OCI-LY3 (cell line): ENCODE data around the gene CDK5R2.
"Not testable (repeated sequence)": the region's sequence is repeated elsewhere in the genome, so short reads cannot be mapped to it uniquely, and the experiment has no call there.

Source experiments
- H2AFZ ChIP-seq: fragments of 200-600, 300-600 bp; shearing (Covaris generic); 2 replicates; pipeline ENCODE4 v1.6.0; 2014; ENCODE audit warnings: antibody characterized with exemption, low read depth, low read length
- H3K27ac ChIP-seq: fragments of 200-600, 300-600 bp; sonication (generic); 2 replicates; pipeline ENCODE4 v1.5.1; 2014; ENCODE audit warnings: mild to moderate bottlenecking, low read length, moderate library complexity, mixed read lengths
- H3K27me3 ChIP-seq: fragments of 200-600, 300-600 bp; sonication (generic); 2 replicates; pipeline ENCODE4 v1.6.1; 2014; ENCODE audit warnings: low read depth, low read length, mixed read lengths
- H3K36me3 ChIP-seq: fragments of 200-600, 300-600 bp; sonication (generic); replicated peaks from 2 replicates; pipeline ENCODE3; 2014; ENCODE audit warnings: low read depth, low read length, mixed read lengths
- H3K4me1 ChIP-seq: fragments of 300-600, 200-600 bp; sonication (generic); 2 replicates; pipeline ENCODE4 v1.6.1; 2014; ENCODE audit warnings: low read length, mixed read lengths
- H3K4me2 ChIP-seq: fragments of 200-600, 300-600 bp; sonication (generic); 2 replicates; pipeline ENCODE4 v1.6.1; 2014; ENCODE audit warnings: low read length, mixed read lengths
- H3K4me3 ChIP-seq: fragments of 300-600, 200-600 bp; sonication (generic); 2 replicates; pipeline ENCODE4 v1.5.1; 2014; ENCODE audit warnings: antibody characterized with exemption, mild to moderate bottlenecking, low read length, moderate library complexity
- H3K79me2 ChIP-seq: fragments of 300-600, 200-600 bp; shearing (Covaris generic); 2 replicates; pipeline ENCODE4 v1.6.1; 2014; ENCODE audit warnings: mild to moderate bottlenecking, low read length, mixed read lengths
- H3K9ac ChIP-seq: fragments of 300-600, 200-600 bp; shearing (Covaris generic); 2 replicates; pipeline ENCODE4 v1.6.0; 2014; ENCODE audit warnings: mild to moderate bottlenecking, low read length, moderate library complexity
- H3K9me3 ChIP-seq: fragments of 200-600, 300-600 bp; shearing (Covaris generic); 2 replicates; pipeline ENCODE4 v1.6.1; 2014; ENCODE audit warnings: low read length, mixed read lengths; ENCODE audit not compliant: insufficient read depth
- H4K20me1 ChIP-seq: fragments of 200-600, 300-600 bp; sonication (generic); 2 replicates; pipeline ENCODE4 v1.6.1; 2016; ENCODE audit warnings: low read length, mixed read lengths; ENCODE audit not compliant: insufficient read depth
- CTCF ChIP-seq: fragments of 200-600, 300-600 bp; sonication (generic); IDR thresholded peaks from 2 replicates; pipeline ENCODE4 v1.5.1; 2014; ENCODE audit warnings: antibody characterized with exemption, low read length, low read depth
- EZH2phosphoT487 ChIP-seq: fragments of 200-600 bp; shearing (Covaris generic); IDR thresholded peaks from 2 replicates; pipeline ENCODE4 v1.6.1; 2018; ENCODE audit warnings: antibody characterized with exemption, mixed run types, low read depth

Gene CDK5R2

DNA sequence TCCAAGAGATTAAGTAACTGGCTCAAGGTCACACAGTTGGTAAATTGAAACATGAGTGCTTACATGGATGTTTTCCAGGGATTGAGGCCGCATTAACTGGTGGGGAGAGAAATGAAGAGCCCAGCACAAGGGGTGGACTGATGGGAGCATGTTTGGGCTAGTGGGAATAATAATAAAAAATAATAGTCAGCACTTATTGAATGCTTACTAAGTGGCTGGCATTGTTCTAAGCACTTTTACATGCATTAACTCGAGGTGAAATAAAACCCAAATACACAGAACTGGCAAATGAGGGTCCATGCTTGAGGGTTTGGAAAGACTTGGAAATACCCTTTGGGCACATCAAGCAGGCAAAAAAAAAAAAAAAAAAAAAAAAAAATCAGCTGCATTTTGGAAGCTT is 34.0 kb upstream of the CDK5R2 start:
- H4K20me1 ChIP-seq: no peaks in the 10 kb centered on the region
- peaks cover 16% of the 10 kb centered on the region for H3K4me1 ChIP-seq
- no peak overlapping the region for H2AFZ ChIP-seq
- TF ChIP-seq CTCF (no peak), EZH2phosphoT487 (no peak)
- no peaks in the 10 kb centered on the region for H3K9me3 ChIP-seq
- H3K27ac ChIP-seq: no peak overlapping the region
- H3K36me3 ChIP-seq: peaks cover 10% of the 10 kb centered on the region
- H3K4me3 ChIP-seq: no peak overlapping the region
- no peak overlapping the region for H3K9ac ChIP-seq
- H3K27me3 ChIP-seq: no peaks in the 10 kb centered on the region
- no peaks in the 10 kb centered on the region for H3K79me2 ChIP-seq
- H3K4me2 ChIP-seq: no peak overlapping the region

DNA sequence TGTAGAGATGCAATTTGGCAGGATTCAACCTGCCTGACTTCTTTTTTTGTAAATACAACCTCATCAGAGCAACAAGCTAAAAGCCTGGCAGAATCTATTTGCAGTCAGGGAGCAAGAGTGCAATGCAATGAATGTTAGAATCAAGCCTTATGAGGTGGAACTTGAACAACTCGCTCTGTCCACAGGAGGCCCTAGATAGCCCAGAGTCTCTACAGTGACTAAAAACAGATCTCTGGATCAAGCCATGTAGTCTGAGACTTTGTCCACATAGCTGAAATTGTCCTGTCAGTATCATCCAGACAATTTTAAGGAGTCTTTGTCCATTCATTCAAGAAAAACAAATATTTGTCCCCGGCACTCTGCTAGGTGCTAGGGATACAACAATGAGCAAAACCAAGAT is 32.0 kb upstream of the CDK5R2 start:
- Histone ChIP-seq H3K4me1 (peaks cover 16% of the 10 kb centered on the region), H3K79me2 (no peaks in the 10 kb centered on the region), H4K20me1 (no peaks in the 10 kb centered on the region), H3K36me3 (peaks cover 5% of the 10 kb centered on the region), H3K27ac (no peak overlapping the region), H3K4me2 (no peak overlapping the region), H3K9me3 (no peaks in the 10 kb centered on the region), H3K9ac (no peak overlapping the region), H3K4me3 (no peak overlapping the region), H2AFZ (no peak overlapping the region), H3K27me3 (no peaks in the 10 kb centered on the region)
- TF ChIP-seq CTCF: no peak
- TF ChIP-seq EZH2phosphoT487: no peak

- Histone ChIP-seq H2AFZ (no peak overlapping the region), H3K27me3 (no peaks in the 10 kb centered on the region), H3K79me2 (no peaks in the 10 kb centered on the region), H3K9ac (no peak overlapping the region), H3K27ac (no peak overlapping the region), H3K9me3 (no peaks in the 10 kb centered on the region), H3K4me3 (no peak overlapping the region), H3K36me3 (peaks cover 3% of the 10 kb centered on the region), H3K4me2 (no peak overlapping the region), H3K4me1 (peaks cover 16% of the 10 kb centered on the region), H4K20me1 (no peaks in the 10 kb centered on the region)
- TF ChIP-seq EZH2phosphoT487 (no peak), CTCF (no peak)
These were observed 31.6 kb upstream of the CDK5R2 start for GRCh38 chr2:218927876-218928275.

- H4K20me1 ChIP-seq, H3K9me3 ChIP-seq, H3K9ac ChIP-seq, H2AFZ ChIP-seq, H3K36me3 ChIP-seq, H3K4me2 ChIP-seq, H3K4me1 ChIP-seq, H3K27me3 ChIP-seq, H3K27ac ChIP-seq, H3K79me2 ChIP-seq, H3K4me3 ChIP-seq: not testable (repeated sequence)
These were observed 29.0 kb upstream of the CDK5R2 start for GRCh38 chr2:218930488-218930887.

DNA sequence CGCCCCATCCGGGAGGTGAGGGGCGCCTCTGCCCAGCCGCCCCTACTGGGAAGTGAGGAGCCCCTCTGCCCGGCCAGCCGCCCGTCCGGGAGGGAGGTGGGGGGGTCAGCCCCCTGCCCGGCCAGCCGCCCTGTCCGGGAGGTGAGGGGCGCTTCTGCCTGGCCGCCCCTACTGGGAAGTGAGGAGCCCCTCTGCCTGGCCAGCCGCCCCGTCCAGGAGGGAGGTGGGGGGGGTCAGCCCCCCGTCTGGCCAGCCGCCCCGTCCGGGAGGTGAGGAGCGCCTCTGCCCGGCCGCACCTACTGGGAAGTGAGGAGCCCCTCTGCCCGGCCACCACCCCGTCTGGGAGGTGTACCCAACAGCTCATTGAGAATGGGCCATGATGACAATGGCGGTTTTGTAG is 27.7 kb upstream of the CDK5R2 start:
- H3K9me3 ChIP-seq, H2AFZ ChIP-seq, H3K4me3 ChIP-seq, H3K27ac ChIP-seq, H3K9ac ChIP-seq, H3K36me3 ChIP-seq, H3K27me3 ChIP-seq, H3K4me2 ChIP-seq, H4K20me1 ChIP-seq, H3K4me1 ChIP-seq, H3K79me2 ChIP-seq: not testable (repeated sequence)
